Suprapubic skin (tissue), 3 donors: Measurements from ENCODE around the gene MANBA.

Experiments used
- EP300 ChIP-seq: sonication (generic); formaldehyde crosslinking; IDR thresholded peaks from one replicate; pipeline ENCODE4 v1.6.1; 2017; ENCODE audit warnings: antibody characterized with exemption
- TF ChIP-seq, protein P1 (sequence below), 2 donors: fragments of 200-600 bp in 1 of 2; fragments of 450-650 bp in 1 of 2; sonication (generic) in 1 of 2; IDR thresholded peaks; one replicate each; pipeline ENCODE4 v1.5.1; 2016 to 2019; ENCODE audit warnings: antibody characterized with exemption in 2 of 2, mild to moderate bottlenecking in 1 of 2, moderate library complexity in 1 of 2

- TF ChIP-seq EP300: no peak
- TF ChIP-seq, protein P1, sequence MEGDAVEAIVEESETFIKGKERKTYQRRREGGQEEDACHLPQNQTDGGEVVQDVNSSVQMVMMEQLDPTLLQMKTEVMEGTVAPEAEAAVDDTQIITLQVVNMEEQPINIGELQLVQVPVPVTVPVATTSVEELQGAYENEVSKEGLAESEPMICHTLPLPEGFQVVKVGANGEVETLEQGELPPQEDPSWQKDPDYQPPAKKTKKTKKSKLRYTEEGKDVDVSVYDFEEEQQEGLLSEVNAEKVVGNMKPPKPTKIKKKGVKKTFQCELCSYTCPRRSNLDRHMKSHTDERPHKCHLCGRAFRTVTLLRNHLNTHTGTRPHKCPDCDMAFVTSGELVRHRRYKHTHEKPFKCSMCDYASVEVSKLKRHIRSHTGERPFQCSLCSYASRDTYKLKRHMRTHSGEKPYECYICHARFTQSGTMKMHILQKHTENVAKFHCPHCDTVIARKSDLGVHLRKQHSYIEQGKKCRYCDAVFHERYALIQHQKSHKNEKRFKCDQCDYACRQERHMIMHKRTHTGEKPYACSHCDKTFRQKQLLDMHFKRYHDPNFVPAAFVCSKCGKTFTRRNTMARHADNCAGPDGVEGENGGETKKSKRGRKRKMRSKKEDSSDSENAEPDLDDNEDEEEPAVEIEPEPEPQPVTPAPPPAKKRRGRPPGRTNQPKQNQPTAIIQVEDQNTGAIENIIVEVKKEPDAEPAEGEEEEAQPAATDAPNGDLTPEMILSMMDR (IDR thresholded peaks at IDR 0.05): no peak
Observed at GRCh38 chr4:102707150-102707549, 53.6 kb downstream of the MANBA start.
